Measurements from ENCODE around the gene PILRA.

The PILRA gene

GRCh38 chr7:100393233-100393905, 20.1 kb downstream of the PILRA start:
- no CpG with 5 or more reads among the region's 4 CpGs for WGBS (ENCODE audit: insufficient coverage, insufficient read length)
- no peak overlapping the region for H3K4me3 ChIP-seq (ENCODE audit: low read length)
- H3K9me3 ChIP-seq (ENCODE audit: control insufficient read depth, insufficient read depth, low read length), result no peaks in the 10 kb centered on the region
- H3K27me3 ChIP-seq (ENCODE audit: control insufficient read depth, insufficient read depth, low read length), result no peaks in the 10 kb centered on the region
- H3K27ac ChIP-seq (ENCODE audit: low read length), result no peak overlapping the region
- no peaks in the 10 kb centered on the region for H3K36me3 ChIP-seq (ENCODE audit: control insufficient read depth, insufficient read depth, low read length)
- no peak for DNase-seq (ENCODE audit: low read depth, low spot score)
- peaks cover 7% of the 10 kb centered on the region for H3K4me1 ChIP-seq (ENCODE audit: control insufficient read depth, insufficient read depth, low read length)

GRCh38 chr7:100394077-100394476, 20.8 kb downstream of the PILRA start:
- no peaks in the 10 kb centered on the region for H3K36me3 ChIP-seq (ENCODE audit: control insufficient read depth, insufficient read depth, low read length)
- no CpG with 5 or more reads among the region's 2 CpGs for WGBS (ENCODE audit: insufficient coverage, insufficient read length)
- H3K4me3 ChIP-seq (ENCODE audit: low read length), result no peak overlapping the region
- H3K27me3 ChIP-seq (ENCODE audit: control insufficient read depth, insufficient read depth, low read length), result no peaks in the 10 kb centered on the region
- H3K27ac ChIP-seq (ENCODE audit: low read length), result no peak overlapping the region
- H3K4me1 ChIP-seq (ENCODE audit: control insufficient read depth, insufficient read depth, low read length), result peaks cover 7% of the 10 kb centered on the region
- no peak for DNase-seq (ENCODE audit: low read depth, low spot score)
- no peaks in the 10 kb centered on the region for H3K9me3 ChIP-seq (ENCODE audit: control insufficient read depth, insufficient read depth, low read length)

GRCh38 chr7:100396421-100396982, 23.2 kb downstream of the PILRA start:
- Histone ChIP-seq H3K27me3 (ENCODE audit: control insufficient read depth, insufficient read depth, low read length) (no peaks in the 10 kb centered on the region; the same call in 1 of the 2 replicates), H3K4me3 (ENCODE audit: low read length) (no peak overlapping the region), H3K36me3 (ENCODE audit: control insufficient read depth, insufficient read depth, low read length) (no peaks in the 10 kb centered on the region), H3K27ac (ENCODE audit: low read length) (no peak overlapping the region), H3K9me3 (ENCODE audit: control insufficient read depth, insufficient read depth, low read length) (no peaks in the 10 kb centered on the region), H3K4me1 (ENCODE audit: control insufficient read depth, insufficient read depth, low read length) (peaks cover 2% of the 10 kb centered on the region)
- no peak for DNase-seq (ENCODE audit: low read depth, low spot score)
- WGBS (ENCODE audit: insufficient coverage, insufficient read length), result no CpG with 5 or more reads among the region's 9 CpGs

- no peak for DNase-seq (ENCODE audit: low read depth, low spot score)
- Histone ChIP-seq H3K36me3 (ENCODE audit: control insufficient read depth, insufficient read depth, low read length) (no peaks in the 10 kb centered on the region), H3K27ac (ENCODE audit: low read length) (no peak overlapping the region), H3K9me3 (ENCODE audit: control insufficient read depth, insufficient read depth, low read length) (no peaks in the 10 kb centered on the region), H3K27me3 (ENCODE audit: control insufficient read depth, insufficient read depth, low read length) (no peaks in the 10 kb centered on the region; the same call in 1 of the 2 replicates), H3K4me1 (ENCODE audit: control insufficient read depth, insufficient read depth, low read length) (peaks cover 2% of the 10 kb centered on the region), H3K4me3 (ENCODE audit: low read length) (no peak overlapping the region)
- WGBS (ENCODE audit: insufficient coverage, insufficient read length), result no CpG with 5 or more reads among the region's 13 CpGs
Measured at GRCh38 chr7:100397315-100398081, 24.2 kb downstream of the PILRA start.

- no peak for DNase-seq (ENCODE audit: low read depth, low spot score)
- Histone ChIP-seq H3K27ac (ENCODE audit: low read length) (no peak overlapping the region), H3K27me3 (ENCODE audit: control insufficient read depth, insufficient read depth, low read length) (no peaks in the 10 kb centered on the region; the same call in 1 of the 2 replicates), H3K9me3 (ENCODE audit: control insufficient read depth, insufficient read depth, low read length) (no peaks in the 10 kb centered on the region), H3K36me3 (ENCODE audit: control insufficient read depth, insufficient read depth, low read length) (no peaks in the 10 kb centered on the region), H3K4me1 (ENCODE audit: control insufficient read depth, insufficient read depth, low read length) (peaks cover 2% of the 10 kb centered on the region), H3K4me3 (ENCODE audit: low read length) (no peak overlapping the region)
- no CpG with 5 or more reads among the region's 2 CpGs for WGBS (ENCODE audit: insufficient coverage, insufficient read length)
Measured at GRCh38 chr7:100398239-100398638, 25.0 kb downstream of the PILRA start.

- Histone ChIP-seq H3K36me3 (ENCODE audit: control insufficient read depth, insufficient read depth, low read length) (no peaks in the 10 kb centered on the region), H3K9me3 (ENCODE audit: control insufficient read depth, insufficient read depth, low read length) (no peaks in the 10 kb centered on the region), H3K27ac (ENCODE audit: low read length) (no peak overlapping the region), H3K27me3 (ENCODE audit: control insufficient read depth, insufficient read depth, low read length) (no peaks in the 10 kb centered on the region; the same call in 1 of the 2 replicates), H3K4me1 (ENCODE audit: control insufficient read depth, insufficient read depth, low read length) (peaks cover 2% of the 10 kb centered on the region), H3K4me3 (ENCODE audit: low read length) (no peak overlapping the region)
- WGBS (ENCODE audit: insufficient coverage, insufficient read length), result no CpG with 5 or more reads among the region's 3 CpGs
- no peak for DNase-seq (ENCODE audit: low read depth, low spot score)
Measured at GRCh38 chr7:100400041-100400440, 26.8 kb downstream of the PILRA start.

GRCh38 chr7:100400656-100401055, 27.4 kb downstream of the PILRA start:
- H3K27me3 ChIP-seq (ENCODE audit: control insufficient read depth, insufficient read depth, low read length), result no peaks in the 10 kb centered on the region; the same call in 1 of the 2 replicates
- H3K4me3 ChIP-seq (ENCODE audit: low read length), result no peak overlapping the region
- H3K4me1 ChIP-seq (ENCODE audit: control insufficient read depth, insufficient read depth, low read length), result peaks cover 2% of the 10 kb centered on the region
- H3K27ac ChIP-seq (ENCODE audit: low read length), result no peak overlapping the region
- WGBS (ENCODE audit: insufficient coverage, insufficient read length), result no CpG with 5 or more reads among the region's 11 CpGs
- no peak for DNase-seq (ENCODE audit: low read depth, low spot score)
- no peaks in the 10 kb centered on the region for H3K9me3 ChIP-seq (ENCODE audit: control insufficient read depth, insufficient read depth, low read length)
- H3K36me3 ChIP-seq (ENCODE audit: control insufficient read depth, insufficient read depth, low read length), result no peaks in the 10 kb centered on the region

- Histone ChIP-seq H3K4me1 (ENCODE audit: control insufficient read depth, insufficient read depth, low read length) (peaks cover 2% of the 10 kb centered on the region), H3K27me3 (ENCODE audit: control insufficient read depth, insufficient read depth, low read length) (no peaks in the 10 kb centered on the region; the same call in none of the 2 replicates), H3K36me3 (ENCODE audit: control insufficient read depth, insufficient read depth, low read length) (no peaks in the 10 kb centered on the region), H3K4me3 (ENCODE audit: low read length) (no peak overlapping the region), H3K27ac (ENCODE audit: low read length) (no peak overlapping the region), H3K9me3 (ENCODE audit: control insufficient read depth, insufficient read depth, low read length) (no peaks in the 10 kb centered on the region)
- WGBS (ENCODE audit: insufficient coverage, insufficient read length), result no CpG with 5 or more reads among the region's 5 CpGs
- no peak for DNase-seq (ENCODE audit: low read depth, low spot score)
Measured at GRCh38 chr7:100401811-100402210, 28.5 kb downstream of the PILRA start.

- Histone ChIP-seq H3K4me1 (ENCODE audit: control insufficient read depth, insufficient read depth, low read length) (no peaks in the 10 kb centered on the region), H3K27ac (ENCODE audit: low read length) (no peak overlapping the region), H3K36me3 (ENCODE audit: control insufficient read depth, insufficient read depth, low read length) (no peaks in the 10 kb centered on the region), H3K9me3 (ENCODE audit: control insufficient read depth, insufficient read depth, low read length) (no peaks in the 10 kb centered on the region), H3K27me3 (ENCODE audit: control insufficient read depth, insufficient read depth, low read length) (no peaks in the 10 kb centered on the region; the same call in none of the 2 replicates), H3K4me3 (ENCODE audit: low read length) (no peak overlapping the region)
- no peak for DNase-seq (ENCODE audit: low read depth, low spot score)
- WGBS (ENCODE audit: insufficient coverage, insufficient read length), result no CpG with 5 or more reads among the region's 2 CpGs
Measured at GRCh38 chr7:100402241-100402640, 29.0 kb downstream of the PILRA start.

- no peak overlapping the region for H3K4me3 ChIP-seq (ENCODE audit: low read length)
- no peaks in the 10 kb centered on the region; the same call in 1 of the 2 replicates for H3K4me1 ChIP-seq (ENCODE audit: control insufficient read depth, insufficient read depth, low read length)
- no peaks in the 10 kb centered on the region; the same call in 1 of the 2 replicates for H3K9me3 ChIP-seq (ENCODE audit: control insufficient read depth, insufficient read depth, low read length)
- no peaks in the 10 kb centered on the region for H3K36me3 ChIP-seq (ENCODE audit: control insufficient read depth, insufficient read depth, low read length)
- DNase-seq (ENCODE audit: low read depth, low spot score), result no peak
- WGBS (ENCODE audit: insufficient coverage, insufficient read length), result no CpG with 5 or more reads among the region's 6 CpGs
- no peaks in the 10 kb centered on the region; the same call in 1 of the 2 replicates for H3K27me3 ChIP-seq (ENCODE audit: control insufficient read depth, insufficient read depth, low read length)
- H3K27ac ChIP-seq (ENCODE audit: low read length), result no peak overlapping the region
Measured at GRCh38 chr7:100406767-100407166, 33.5 kb downstream of the PILRA start.

All from iPS DF 6.9 (cell line).